ENCODE results near the gene HIVEP1. TPM values are rescaled to one million over a fixed set of nuclear protein-coding genes. Genes with fewer than 3 reads are reported as not detected.

The HIVEP1 gene
- total RNA-seq, 4 donors from 2014 or later: 15.2 to 26.9 (median 17.6) TPM

GRCh38 chr6:11976489-11976888 lies 35.6 kb upstream of the HIVEP1 start:
- 86 to 100% methylated on average over 1 of the region's 1 CpG for WGBS, 2 donors (ENCODE audit: low coverage in 1 of 2)
- Histone ChIP-seq H3K9me3 (no peaks in the 10 kb centered on the region), H3K36me3 (no peaks in the 10 kb centered on the region), H3K4me1 (peaks cover 0 to 6% (median 0%) of the 10 kb centered on the region in 3 donors), H3K27ac (no peak overlapping the region), H3K4me3 (no peak overlapping the region), H3K27me3 (no peaks in the 10 kb centered on the region)
- TF ChIP-seq POLR2AphosphoS5 (IDR thresholded peaks at IDR 0.05) (no peak), EP300 (IDR thresholded peaks at IDR 0.05) (no peak), POLR2A (IDR thresholded peaks at IDR 0.05) (no peak)
- TF ChIP-seq, protein P1, sequence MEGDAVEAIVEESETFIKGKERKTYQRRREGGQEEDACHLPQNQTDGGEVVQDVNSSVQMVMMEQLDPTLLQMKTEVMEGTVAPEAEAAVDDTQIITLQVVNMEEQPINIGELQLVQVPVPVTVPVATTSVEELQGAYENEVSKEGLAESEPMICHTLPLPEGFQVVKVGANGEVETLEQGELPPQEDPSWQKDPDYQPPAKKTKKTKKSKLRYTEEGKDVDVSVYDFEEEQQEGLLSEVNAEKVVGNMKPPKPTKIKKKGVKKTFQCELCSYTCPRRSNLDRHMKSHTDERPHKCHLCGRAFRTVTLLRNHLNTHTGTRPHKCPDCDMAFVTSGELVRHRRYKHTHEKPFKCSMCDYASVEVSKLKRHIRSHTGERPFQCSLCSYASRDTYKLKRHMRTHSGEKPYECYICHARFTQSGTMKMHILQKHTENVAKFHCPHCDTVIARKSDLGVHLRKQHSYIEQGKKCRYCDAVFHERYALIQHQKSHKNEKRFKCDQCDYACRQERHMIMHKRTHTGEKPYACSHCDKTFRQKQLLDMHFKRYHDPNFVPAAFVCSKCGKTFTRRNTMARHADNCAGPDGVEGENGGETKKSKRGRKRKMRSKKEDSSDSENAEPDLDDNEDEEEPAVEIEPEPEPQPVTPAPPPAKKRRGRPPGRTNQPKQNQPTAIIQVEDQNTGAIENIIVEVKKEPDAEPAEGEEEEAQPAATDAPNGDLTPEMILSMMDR (IDR thresholded peaks at IDR 0.05): no peak
- ATAC-seq: no peak

- no peaks in the 10 kb centered on the region for H3K27me3 ChIP-seq
- H3K9me3 ChIP-seq: no peaks in the 10 kb centered on the region
- H3K36me3 ChIP-seq: no peaks in the 10 kb centered on the region
- H3K27ac ChIP-seq: no peak overlapping the region
- WGBS, 2 donors (ENCODE audit: low coverage in 1 of 2): 98 to 100% methylated on average over 3 to 5 of the region's 5 CpGs
- TF ChIP-seq, protein P1 (IDR thresholded peaks at IDR 0.05): no peak
- no peak for TF ChIP-seq EP300 (IDR thresholded peaks at IDR 0.05)
- no peak for TF ChIP-seq POLR2AphosphoS5 (IDR thresholded peaks at IDR 0.05)
- TF ChIP-seq POLR2A (IDR thresholded peaks at IDR 0.05): no peak
- H3K4me3 ChIP-seq: no peak overlapping the region
- H3K4me1 ChIP-seq: peaks cover 0 to 6% (median 0%) of the 10 kb centered on the region in 3 donors
- no peak for ATAC-seq
Observed at GRCh38 chr6:11977193-11977592, 34.9 kb upstream of the HIVEP1 start.

GRCh38 chr6:11977738-11978137 lies 34.4 kb upstream of the HIVEP1 start:
- no peaks in the 10 kb centered on the region for H3K36me3 ChIP-seq
- WGBS, 2 donors (ENCODE audit: low coverage in 1 of 2): 93 to 97% methylated on average over 1 to 3 of the region's 3 CpGs
- no peak for TF ChIP-seq POLR2A (IDR thresholded peaks at IDR 0.05)
- TF ChIP-seq POLR2AphosphoS5 (IDR thresholded peaks at IDR 0.05): no peak
- TF ChIP-seq, protein P1 (IDR thresholded peaks at IDR 0.05): no peak
- no peak for TF ChIP-seq EP300 (IDR thresholded peaks at IDR 0.05)

GRCh38 chr6:11978169-11978987 lies 33.7 kb upstream of the HIVEP1 start:
- no peak for TF ChIP-seq EP300 (IDR thresholded peaks at IDR 0.05)
- TF ChIP-seq POLR2AphosphoS5 (IDR thresholded peaks at IDR 0.05): no peak
- TF ChIP-seq, protein P1 (IDR thresholded peaks at IDR 0.05): no peak
- TF ChIP-seq POLR2A (IDR thresholded peaks at IDR 0.05): no peak
- Histone ChIP-seq H3K27me3 (peaks cover 2% of the 10 kb centered on the region), H3K27ac (no peak overlapping the region), H3K9me3 (no peaks in the 10 kb centered on the region), H3K4me1 (peaks cover 0 to 6% (median 0%) of the 10 kb centered on the region in 3 donors), H3K36me3 (no peaks in the 10 kb centered on the region), H3K4me3 (no peak overlapping the region)
- WGBS, 2 donors (ENCODE audit: low coverage in 1 of 2): 36 to 50% methylated on average over 1 of the region's 1 CpG
- no peak for ATAC-seq

More at GRCh38 chr6:11977738-11978137, 34.4 kb upstream of the HIVEP1 start:
- H3K27me3 ChIP-seq: no peaks in the 10 kb centered on the region
- no peak overlapping the region for H3K27ac ChIP-seq
- no peak overlapping the region for H3K4me3 ChIP-seq
- H3K4me1 ChIP-seq: peaks cover 0 to 6% (median 0%) of the 10 kb centered on the region in 3 donors
- H3K9me3 ChIP-seq: no peaks in the 10 kb centered on the region
- ATAC-seq: no peak

DNA sequence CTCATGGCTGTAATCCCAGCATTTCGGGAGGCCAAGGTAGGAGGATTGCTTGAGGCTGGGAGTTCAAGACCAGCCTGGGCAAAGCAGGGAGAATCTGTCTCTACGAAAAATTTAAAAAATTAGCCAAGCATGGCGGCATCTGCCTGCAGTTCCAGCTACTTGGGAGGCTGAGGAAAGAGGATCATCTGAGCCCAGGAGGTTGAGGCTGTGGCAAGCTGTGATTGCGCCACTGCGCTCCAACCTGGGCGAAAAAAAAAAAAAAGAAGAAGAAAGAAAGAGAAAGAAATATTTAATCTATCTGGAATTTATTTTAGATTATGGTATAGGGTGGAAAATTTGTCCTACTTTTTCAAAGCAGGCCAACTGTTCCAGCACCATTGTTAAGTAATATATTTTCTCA lies 32.2 kb upstream of the HIVEP1 start:
- Histone ChIP-seq H3K27ac (no peak overlapping the region), H3K4me1 (no peaks in the 10 kb centered on the region), H3K27me3 (peaks cover 5% of the 10 kb centered on the region), H3K4me3 (no peak overlapping the region), H3K9me3 (no peaks in the 10 kb centered on the region), H3K36me3 (no peaks in the 10 kb centered on the region)
- no peak for ATAC-seq
- 96% methylated on average over 3 to 6 of the region's 6 CpGs for WGBS, 2 donors (ENCODE audit: low coverage in 1 of 2)
- no peak for TF ChIP-seq EP300 (IDR thresholded peaks at IDR 0.05)
- TF ChIP-seq, protein P1 (IDR thresholded peaks at IDR 0.05): no peak
- no peak for TF ChIP-seq POLR2AphosphoS5 (IDR thresholded peaks at IDR 0.05)
